Fibroblast of skin of left quadriceps (primary cell): ENCODE measurements around the gene POLR3E.
"Not testable (repeated sequence)": the region's sequence is repeated elsewhere in the genome, so short reads cannot be mapped to it uniquely, and the experiment has no call there.

ENCODE experiments used
- DNase-seq, 2 experiments: peaks; one replicate each; pipeline ENCODE4 v3.0.0-alpha.2; 2013; ENCODE audit warnings: low read depth in 2 of 2

POLR3E gene

DNA sequence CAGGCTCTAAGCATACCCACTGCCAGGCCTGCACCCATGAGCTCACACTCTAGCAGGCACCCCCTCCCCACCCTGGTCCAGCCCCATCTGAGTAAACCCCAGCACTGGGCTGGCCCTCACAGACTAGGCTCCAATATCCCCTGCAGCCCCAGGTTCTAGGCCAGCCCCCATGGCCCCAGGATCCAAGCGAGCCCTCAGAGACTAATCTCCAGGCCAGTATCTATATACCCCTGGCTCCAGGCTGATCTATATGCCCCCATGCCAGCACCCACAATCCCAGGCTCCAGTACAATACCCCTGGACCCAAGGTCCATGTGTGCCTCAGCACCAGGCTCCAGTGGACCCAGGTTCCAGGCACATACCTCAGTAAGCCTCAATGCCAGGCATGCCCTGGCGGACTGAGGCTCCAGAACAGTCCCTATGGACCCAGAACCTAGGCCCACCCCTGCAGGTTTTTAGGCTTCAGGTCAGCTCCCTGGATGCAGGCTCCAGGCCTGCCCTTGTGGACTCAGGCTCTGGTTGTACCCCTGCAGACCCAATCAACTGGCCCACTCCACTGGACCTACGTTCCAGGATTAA, 38.5 kb downstream of the POLR3E start:
- no peak for DNase-seq

DNA sequence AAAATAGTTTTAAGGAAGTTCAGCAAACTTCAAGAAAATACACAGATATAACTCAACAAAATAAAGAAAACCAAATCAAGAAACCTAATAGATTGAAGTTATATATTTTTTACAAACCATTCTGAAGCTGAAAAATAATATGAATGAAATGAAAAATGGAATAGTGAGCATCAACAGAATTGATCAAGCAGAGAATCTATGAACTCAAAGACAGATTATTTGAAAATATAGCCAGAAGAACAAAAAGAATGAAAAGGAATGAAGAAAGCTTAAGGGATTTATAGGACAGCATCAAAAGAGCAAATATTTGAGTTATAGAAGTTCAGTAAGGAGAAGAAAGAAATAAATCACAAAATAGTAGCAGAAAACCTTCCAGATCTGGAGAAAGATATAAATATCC, 39.4 kb downstream of the POLR3E start:
- DNase-seq = no peak

DNA sequence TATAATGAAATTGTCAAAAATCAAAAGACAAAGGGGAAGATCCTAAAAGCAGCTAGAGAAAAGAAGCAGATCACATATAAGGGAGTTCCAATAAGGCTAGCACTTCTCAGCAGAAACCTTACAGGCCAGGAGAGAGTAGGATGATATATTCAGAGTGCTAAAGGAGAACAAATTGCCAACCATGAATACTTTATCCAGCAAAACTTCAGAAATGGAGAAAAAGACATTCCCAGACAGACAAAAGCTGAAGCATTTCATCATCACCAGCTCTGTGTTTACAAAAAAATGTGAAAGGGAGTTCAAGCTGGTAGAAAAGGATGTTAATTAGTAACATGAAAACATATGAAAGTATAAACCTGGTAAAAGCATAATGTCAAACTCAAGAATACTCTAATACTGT, 39.8 kb downstream of the POLR3E start:
- DNase-seq = no peak

DNA sequence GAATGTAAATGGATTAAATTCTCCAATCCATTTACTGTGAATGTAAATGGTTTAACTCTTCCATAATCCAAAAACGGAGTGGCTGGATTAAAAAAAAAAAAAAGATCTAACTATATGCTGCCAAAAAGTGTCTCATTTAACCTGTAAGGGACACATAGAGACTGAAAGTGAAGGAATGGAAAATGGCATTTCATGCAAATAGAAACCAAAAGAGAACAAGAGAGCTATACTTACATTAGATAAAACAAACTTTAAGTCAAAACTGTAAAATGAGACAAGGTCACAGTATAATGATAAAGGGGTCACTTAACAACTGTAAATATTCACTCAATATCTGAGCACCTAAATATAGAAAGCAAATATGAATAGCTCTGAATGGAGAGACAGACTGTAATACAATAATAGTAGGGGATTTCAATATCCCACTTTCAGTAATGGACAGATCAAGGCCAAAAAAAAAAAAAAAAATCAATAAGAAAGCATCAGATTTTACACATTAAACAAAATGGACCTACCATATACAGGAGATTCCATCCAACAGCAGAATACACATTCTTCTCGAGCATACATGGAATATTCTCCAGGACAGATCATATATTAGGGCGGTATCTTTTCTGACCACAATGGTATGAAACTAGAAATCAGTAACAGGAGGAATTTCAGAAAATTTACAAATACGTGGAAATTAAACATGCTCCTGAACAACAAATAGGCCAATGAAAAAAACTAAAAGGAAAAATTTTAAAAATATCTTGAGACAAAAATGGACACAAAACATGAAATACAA, 40.8 kb downstream of the POLR3E start:
- no peak for DNase-seq

DNA sequence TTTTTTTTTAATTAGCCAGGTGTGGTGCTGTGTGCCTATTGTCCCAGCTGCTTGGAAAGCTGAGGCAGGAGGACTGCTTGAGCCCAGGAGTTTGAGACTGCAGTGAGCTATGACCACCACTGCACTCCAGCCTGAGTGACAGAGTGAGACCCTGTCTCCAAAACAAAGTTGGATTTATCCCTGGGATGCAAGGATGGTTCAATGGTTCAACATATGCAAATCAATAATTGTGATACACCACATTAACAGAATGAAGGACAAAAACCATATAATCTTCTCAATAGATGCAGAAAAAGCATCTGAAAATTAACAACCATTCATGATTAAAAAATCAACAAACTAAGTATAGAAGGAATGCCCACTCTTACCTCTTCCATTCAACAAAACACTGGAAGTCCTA, 43.7 kb downstream of the POLR3E start:
- no peak for DNase-seq

DNA sequence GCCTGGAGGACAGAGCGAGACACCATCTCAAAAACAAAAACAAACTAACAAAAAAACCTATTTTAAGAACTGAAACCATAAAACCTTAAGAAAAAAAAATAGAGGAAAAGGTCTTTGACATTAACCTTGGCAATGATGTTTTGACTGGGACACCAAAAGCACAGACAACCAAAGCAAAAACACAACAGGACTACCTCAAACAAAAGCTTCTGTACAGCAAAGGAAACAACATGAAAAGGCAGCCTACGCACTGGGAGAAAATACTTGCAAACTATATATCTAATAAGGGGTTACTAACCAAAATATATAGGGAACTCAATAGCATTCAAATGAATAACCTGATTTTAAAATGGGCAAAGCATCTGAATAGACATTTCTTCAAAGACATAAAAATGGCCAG, 44.9 kb downstream of the POLR3E start:
- DNase-seq = no peak

DNA sequence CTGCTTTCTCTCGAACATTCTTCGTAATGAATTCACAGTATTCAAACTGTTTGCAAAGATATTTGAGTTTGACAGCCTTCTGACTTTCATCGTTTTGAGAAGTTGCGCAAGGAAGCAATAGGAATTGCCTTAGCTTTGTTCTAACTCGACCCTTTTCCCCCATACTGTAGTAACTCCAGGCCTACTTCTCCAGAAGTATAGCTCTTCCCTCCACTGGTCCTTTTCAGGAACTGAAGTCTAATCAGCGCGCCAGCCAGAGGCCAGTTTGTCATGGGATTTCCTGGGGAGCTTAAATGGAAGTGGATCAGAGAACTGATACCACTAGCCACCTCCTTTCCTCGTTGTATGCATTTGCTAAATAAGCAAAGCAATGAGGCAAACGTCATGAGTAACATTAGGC, 49.3 kb downstream of the POLR3E start:
- DNase-seq = no peak

DNA sequence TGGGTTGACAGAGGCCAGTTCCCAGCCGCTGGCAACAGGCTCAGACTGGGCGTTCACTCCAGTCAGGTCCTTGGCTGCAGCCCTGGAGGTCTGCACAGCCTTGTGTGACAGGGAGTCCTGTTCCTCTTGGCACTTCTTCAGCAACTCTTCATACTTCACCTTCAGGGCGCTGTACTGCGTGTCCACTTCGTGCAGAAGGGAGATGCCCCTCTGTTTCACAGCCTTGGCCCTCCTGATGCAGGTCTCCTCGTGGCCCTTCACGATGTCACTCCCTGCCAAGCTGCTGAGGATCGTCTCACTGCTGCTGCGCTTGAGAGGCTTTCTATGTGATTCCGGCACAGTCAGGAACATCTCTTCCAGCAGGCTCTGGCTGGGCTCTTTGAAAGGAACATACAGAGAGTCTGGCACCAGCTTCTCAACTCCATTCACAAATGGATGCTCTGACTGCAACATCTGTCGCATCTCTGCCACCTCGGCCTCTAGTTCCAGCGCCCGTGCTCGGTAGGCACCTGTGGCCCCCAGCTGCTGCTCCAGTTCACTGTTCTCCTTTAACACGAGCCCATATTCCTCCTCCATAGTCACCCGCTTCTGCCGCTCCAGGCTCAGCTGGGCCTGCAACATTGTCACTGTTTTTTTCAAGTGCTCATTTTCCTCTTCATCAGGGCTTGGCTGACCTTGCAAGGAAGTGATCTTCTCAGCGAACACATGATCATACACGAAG, 50.1 kb downstream of the POLR3E start:
- no peak for DNase-seq

DNA sequence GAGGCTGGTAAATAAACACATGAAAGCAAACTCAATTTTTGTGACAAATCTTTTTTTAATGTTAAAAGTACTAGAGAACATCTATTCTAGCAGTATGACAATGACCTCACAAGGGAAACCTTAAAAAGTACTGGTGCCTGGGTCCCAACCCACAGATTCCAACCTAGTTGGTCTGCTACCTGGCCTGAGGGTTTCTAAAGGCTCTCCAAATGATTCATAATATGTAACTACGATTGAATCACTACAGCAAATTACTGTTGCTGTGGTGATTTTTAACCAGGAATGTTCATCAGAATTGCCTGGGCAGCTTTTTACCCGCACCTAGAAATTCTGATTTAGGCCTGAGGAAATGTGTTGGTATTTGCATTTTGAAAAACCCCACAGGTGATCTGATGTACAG, 51.1 kb downstream of the POLR3E start:
- no peak for DNase-seq

DNA sequence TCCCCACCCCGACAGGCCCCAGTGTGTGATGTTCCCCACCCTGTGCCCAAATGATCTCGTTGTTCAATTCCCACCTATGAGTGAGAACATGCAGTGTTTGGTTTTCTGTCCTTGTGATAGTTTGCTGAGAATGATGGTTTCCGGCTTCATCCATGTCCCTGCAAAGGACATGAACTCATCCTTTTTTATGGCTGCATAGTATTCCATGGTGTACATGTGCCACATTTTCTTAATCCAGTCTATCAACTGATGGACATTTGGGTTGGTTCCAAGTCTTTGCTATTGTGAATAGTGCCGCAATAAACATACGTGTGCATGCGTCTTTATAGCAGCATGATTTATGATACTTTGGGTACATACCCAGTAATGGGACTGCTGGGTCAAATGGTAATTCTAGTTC, 53.8 kb downstream of the POLR3E start:
- not testable (repeated sequence) for DNase-seq

DNA sequence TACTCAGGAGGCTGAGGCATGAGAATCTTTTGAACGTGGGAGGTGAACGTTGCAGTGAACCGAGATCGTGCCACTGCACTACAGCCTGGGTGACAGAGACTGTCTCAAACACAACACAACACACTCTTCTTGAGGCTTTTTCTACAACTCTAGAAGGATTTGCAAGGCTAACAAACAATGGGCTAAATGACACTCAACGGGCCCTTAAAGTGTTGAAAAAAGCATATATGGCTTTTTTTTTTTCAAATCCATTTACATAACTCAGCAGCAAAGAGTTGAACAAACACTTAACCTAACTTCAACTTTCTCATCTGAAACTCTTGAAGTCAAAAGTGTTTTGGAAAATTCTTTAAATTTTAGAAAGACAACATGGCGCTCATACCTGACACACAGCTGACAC, 54.9 kb downstream of the POLR3E start:
- DNase-seq = no peak

DNA sequence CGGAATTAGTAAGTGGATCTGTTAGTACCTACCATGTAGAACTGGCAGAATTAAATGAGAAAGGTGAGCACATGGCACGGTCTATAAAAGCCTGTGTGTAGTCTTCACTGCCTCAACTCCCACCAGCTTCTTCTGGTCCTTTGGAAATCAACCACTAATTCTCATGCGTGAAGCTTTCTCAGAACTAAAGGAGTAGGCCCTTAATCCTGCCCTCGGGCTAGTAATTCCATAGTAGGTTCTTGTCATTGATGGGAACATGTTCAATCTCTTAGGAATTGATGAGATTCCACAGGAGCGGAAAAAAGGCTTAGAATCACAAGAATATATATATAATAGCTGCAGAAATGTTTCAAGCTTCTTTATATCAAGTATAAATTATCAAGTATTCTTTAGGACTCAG, 55.5 kb downstream of the POLR3E start:
- no peak for DNase-seq

DNA sequence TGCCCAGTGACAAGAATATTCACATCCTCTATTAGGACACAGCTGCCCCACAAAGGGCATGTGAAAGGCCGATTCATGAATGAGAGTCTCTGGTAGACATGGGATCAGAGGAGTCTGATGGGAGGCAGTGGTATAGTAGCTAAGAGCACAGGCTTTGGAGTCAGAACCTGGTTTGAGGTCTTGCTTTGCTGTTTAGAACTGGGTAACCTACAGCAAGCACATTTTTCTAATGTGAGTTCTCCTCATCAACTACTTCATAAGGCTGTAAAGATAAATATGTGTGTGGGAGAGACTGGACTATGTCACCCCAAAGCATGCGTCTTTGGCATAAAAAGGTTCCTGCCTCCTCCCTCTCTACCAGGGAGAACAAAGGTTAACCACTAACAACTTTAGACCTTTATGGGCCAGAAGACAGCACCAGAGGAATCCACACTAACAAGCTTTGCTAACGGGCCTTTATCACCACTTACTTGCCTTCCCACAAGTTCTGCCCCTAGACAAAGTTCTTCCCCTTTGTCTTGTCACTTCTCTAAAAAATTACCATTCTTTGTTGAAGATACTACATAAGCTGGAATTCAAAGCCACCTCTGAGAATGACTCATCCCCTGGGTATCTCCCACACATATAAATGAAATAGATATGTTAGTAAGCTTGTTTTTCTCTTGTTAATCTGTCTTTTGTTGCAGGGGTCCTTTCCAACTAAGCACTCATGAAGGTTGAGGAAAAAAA, 56.1 kb downstream of the POLR3E start:
- DNase-seq = peak; percentile 63 to 68

DNA sequence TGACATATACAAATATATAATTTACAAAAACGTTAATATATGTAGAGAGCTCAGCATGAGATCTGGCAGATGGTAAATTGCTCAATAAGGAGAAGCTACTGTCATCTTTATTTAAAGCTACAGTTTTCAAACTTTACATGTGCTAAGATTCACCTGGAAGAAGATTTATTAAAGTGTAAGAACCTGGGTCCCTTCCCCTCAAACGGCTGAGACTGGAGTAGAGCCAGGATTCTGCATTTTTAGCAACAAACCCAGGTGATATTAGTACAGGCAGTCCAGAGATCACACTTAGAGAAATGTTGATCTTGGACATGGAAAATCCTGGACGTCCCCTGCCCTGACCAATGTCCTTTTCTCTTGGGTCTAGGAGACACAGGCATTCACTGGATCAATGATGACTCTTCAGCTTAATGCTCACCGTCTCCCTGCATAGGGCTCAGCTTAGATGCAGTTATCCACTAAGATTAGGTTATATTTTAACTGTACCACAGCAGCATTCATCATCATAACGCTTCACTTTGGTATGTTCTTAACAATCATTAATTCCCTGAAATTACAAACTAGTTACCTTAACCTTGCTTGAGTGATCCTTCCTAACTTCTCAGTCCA, 56.8 kb downstream of the POLR3E start:
- DNase-seq = no peak

DNA sequence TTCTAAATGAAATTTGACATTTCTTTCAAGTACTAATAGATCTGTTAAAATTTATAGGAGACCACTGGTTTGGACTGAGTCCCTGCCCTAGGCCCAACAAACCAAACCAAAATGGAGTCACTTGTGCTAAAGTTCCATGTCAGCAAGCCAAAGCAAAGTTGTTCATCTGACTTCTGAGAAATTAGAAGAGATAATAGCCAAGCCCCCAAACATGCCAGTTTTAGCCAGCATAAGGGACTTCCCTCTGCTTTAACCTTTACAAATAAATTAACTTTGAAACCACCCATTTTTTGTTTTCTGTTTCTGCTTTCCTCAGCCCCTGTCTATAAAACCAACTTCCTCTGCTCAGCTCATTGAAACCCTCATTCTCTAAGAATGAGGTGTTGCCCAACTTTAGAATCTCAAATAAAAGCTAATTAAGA, 58.3 kb downstream of the POLR3E start:
- no peak for DNase-seq

DNA sequence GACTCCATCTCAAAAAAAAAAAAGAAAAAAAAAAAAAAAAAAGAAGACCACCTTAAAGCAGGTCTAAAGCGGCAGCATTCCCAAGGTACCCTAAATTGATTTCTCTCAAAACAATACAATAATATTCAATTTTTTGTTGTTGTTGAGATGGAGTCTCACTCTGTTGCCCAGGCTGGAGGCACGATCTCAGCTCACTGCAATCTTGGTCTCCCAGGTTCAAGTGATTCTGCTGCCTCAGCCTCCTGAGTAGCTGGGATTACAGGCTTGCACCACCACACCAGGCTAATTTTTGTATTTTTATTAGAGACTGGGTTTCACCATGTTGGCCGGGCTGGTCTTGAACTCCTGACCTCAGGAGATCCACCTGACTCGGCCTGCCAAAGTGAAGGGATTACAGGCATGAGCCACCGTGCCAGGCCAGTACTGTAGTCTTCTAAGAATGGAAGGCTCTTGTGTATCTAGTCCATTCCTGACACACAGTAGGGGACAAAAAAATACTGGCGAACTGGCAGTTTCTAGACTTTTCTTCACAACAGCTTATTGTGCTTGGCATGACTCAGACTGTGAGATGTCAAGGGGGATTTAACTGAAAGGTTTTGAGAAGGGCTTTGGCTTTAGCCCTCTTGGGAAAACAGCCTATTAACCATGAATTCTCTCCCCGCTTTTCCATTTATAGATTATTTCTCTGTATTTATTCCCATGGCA, 59.9 kb downstream of the POLR3E start:
- no peak for DNase-seq

DNA sequence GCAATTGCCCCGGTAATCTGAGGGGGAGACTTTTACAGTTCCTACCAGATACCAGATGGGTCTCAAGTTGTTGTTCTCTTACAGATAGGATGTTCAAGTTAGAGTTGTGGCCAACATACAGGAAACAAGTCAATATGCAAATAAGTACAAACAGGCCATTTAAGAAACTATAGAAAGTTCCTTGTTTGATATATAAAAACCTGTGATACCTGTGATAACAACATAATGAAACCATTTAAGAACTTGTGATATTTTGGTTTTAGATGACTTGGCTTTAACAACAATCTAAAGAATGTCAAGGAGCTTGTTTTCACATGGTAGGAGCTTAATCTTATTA, 60.4 kb downstream of the POLR3E start:
- no peak for DNase-seq

DNA sequence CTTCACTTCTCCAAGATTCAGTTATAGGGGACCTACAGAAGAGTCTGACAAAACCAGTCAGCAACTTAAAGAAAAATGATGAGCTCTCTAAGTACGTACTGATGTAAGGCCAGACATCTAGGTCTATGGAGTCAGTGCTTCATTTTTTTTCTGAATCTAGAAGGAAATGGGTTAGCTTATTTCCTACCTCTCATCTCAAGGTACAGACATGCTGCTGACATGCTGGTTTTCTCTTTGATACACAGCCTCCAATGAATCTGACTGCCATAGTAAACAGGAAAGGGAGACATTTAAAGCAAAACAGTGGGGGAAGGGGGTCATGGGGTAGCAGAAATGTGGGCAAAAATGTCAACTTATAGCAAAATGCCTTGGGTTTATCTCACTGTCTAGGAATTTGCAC, 60.8 kb downstream of the POLR3E start:
- DNase-seq = no peak

DNA sequence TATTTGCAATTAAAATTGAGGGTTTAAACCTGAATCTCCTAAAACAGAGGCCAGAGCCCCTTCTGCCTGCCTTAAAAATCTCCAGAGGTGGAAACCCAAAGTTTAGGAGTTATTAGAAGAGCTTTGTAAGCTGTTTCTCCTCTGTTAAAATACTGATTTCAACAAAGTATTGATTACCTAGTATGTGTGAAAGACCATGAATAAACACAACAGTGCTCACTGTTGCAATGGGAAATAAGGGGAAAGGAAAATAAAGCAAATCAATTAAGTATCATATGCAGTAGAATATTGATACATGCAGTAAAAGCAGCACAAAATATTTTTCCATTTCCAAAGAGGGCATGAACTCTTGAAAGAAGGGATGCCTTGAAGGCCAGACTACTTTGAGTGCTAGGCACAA, 62.5 kb downstream of the POLR3E start:
- DNase-seq = no peak

DNA sequence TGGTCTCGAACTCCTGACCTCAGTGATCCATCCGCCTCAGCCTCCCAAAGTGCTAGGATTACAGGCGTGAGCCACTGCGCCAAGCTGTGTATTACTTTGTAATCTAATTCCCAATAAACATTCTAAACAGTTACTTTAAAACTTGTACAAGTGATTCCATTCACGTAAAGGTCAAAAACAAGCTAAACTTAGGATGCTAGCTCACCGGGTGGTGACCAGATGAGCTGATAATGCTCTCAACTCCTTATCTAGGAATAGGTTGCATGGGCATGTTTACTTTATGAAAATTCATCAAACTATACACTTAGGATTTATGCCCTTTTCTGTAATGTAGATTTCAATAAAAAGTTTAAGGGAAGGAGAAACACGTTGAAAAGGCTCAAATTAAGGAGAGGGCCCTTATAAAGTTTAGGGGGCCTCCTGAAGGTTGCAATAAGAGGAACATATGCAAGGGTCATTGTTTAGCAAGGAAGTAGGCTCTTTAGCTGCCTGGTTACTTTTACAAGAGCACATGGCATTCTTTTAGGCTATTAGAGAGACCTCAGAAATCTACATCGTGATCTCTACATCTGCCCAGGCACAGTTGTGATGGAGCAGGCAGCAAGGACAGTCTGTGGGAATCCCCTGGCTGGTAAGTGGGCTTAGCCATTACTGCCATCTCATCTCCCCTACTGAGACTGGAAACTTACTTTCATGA, 63.9 kb downstream of the POLR3E start:
- DNase-seq = no peak

DNA sequence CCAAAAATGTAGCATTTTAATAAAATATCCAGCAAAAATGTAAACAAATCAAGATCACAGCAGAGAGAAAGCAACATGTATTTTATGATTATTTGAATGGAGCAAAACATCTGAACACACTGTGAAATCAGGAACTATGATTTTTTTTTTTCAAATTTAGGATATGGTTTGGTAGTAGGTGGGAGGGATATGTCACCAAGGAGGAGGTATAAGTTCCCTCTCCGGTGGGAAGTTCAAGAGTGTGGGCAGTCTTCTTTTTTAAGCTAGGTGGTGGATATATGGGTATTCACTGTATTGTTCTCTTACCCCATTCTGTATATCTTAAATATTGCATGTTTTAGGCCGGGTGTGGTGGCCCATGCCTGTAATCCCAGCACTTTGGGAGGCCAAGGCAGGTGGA, 67.0 kb downstream of the POLR3E start:
- no peak for DNase-seq
